T-helper 17 cell (primary cell): Measurements from ENCODE around the gene CNPY4. TPM values are rescaled to one million over a fixed set of nuclear protein-coding genes. Genes with fewer than 3 reads are reported as not detected.
A peak's percentile ranks its signal among the peaks of the same experiment; 100 is the strongest.

Source experiments
- ATAC-seq: fragments of 150-1000 bp; cut with Tn5 transposase; 2 replicates; pipeline ENCODE4 v1.10.0; 2021; ENCODE audit warnings: mild to moderate bottlenecking, moderate library complexity
- DNase-seq, 3 donors: peaks; one replicate each; pipeline versions ENCODE4 v3.0.0 to v3.0.0-alpha.2; 2020 to 2021
- H3K9me3 ChIP-seq: one replicate; pipeline ENCODE4 v1.7.0; 2013; ENCODE audit warnings: low read length, mild to moderate bottlenecking; ENCODE audit not compliant: control insufficient read depth, poor library complexity, severe bottlenecking
- H3K27ac Mint-ChIP-seq: one replicate; pipeline ENCODE4 v1.8.0; 2022; ENCODE audit warnings: mild to moderate bottlenecking, moderate library complexity, mixed read lengths
- H3K27me3 Mint-ChIP-seq: one replicate; pipeline ENCODE4 v1.8.0; 2022; ENCODE audit warnings: mixed read lengths
- H3K36me3 Mint-ChIP-seq: one replicate; pipeline ENCODE4 v1.8.0; 2022; ENCODE audit warnings: low read depth, mixed read lengths
- H3K4me1 Mint-ChIP-seq: one replicate; pipeline ENCODE4 v1.8.0; 2022; ENCODE audit warnings: mild to moderate bottlenecking, mixed read lengths
- H3K4me3 Mint-ChIP-seq: one replicate; pipeline ENCODE4 v1.8.0; 2022; ENCODE audit warnings: mild to moderate bottlenecking, moderate library complexity, mixed read lengths
- total RNA-seq, 4 donors: library from RNA in 2 of 4; stranded (reverse) in 2 of 4; gene quantifications; one replicate each; pipeline ENCODE4 v1.2.3 and lab custom pipeline; 2022 to 2026

CNPY4 gene
- total RNA-seq, result 10 to 100 TPM; 22.5 to 22.6 TPM
- 23.7 to 58.9 reads per million in 2 donors for total RNA-seq (lab: John Stamatoyannopoulos, UW)

- Mint-ChIP-seq H3K4me1 (peaks cover 29% of the 10 kb centered on the region), H3K27ac (peak within 1 kb of the TSS; percentile 99), H3K36me3 (no peaks in the 10 kb centered on the region), H3K4me3 (peak within 1 kb of the TSS; percentile 96), H3K27me3 (no peaks in the 10 kb centered on the region)
- H3K9me3 ChIP-seq, result no peaks in the 10 kb centered on the region
- ATAC-seq, result peak; percentile 78
- DNase-seq, result peak; percentile 89 to 90 (median 90)
These were observed at the start of gene CNPY4, which contains the start of gene TAF6 for GRCh38 chr7:100119072-100119969. Gene CNPY4 (plus strand): TSS chr7:100119634. CDS start chr7:100119745, 111 bp downstream. Gene TAF6 (minus strand): TSS chr7:100119358. CDS start chr7:100114209, 5,149 bp downstream.

- H3K27ac Mint-ChIP-seq, result peak overlapping the region; percentile 4
- no peak for ATAC-seq
- no peaks in the 10 kb centered on the region for H3K27me3 Mint-ChIP-seq
- DNase-seq, result no peak
- no peak overlapping the region for H3K4me3 Mint-ChIP-seq
- H3K36me3 Mint-ChIP-seq, result peaks cover 13% of the 10 kb centered on the region
- H3K9me3 ChIP-seq, result peaks cover 9% of the 10 kb centered on the region
- H3K4me1 Mint-ChIP-seq, result no peaks in the 10 kb centered on the region
These were observed 49.4 kb upstream of the CNPY4 start for GRCh38 chr7:100069991-100070390.

GRCh38 chr7:100071018-100071723 is 48.3 kb upstream of the CNPY4 start:
- Mint-ChIP-seq H3K4me1 (peaks cover 4% of the 10 kb centered on the region), H3K27ac (no peak overlapping the region), H3K36me3 (peaks cover 22% of the 10 kb centered on the region), H3K27me3 (no peaks in the 10 kb centered on the region), H3K4me3 (no peak overlapping the region)
- peaks cover 9% of the 10 kb centered on the region for H3K9me3 ChIP-seq
- ATAC-seq (no peak), DNase-seq (no peak)

- peaks cover 4% of the 10 kb centered on the region for H3K4me1 Mint-ChIP-seq
- no peak overlapping the region for H3K4me3 Mint-ChIP-seq
- H3K9me3 ChIP-seq, result peaks cover 9% of the 10 kb centered on the region
- H3K27ac Mint-ChIP-seq, result no peak overlapping the region
- no peak for ATAC-seq
- H3K27me3 Mint-ChIP-seq, result no peaks in the 10 kb centered on the region
- H3K36me3 Mint-ChIP-seq, result peaks cover 22% of the 10 kb centered on the region
- DNase-seq, result no peak
These were observed 47.0 kb upstream of the CNPY4 start for GRCh38 chr7:100072462-100072861.

GRCh38 chr7:100074841-100075240 is 44.6 kb upstream of the CNPY4 start:
- DNase-seq (no peak), ATAC-seq (no peak)
- Mint-ChIP-seq H3K36me3 (peaks cover 25% of the 10 kb centered on the region), H3K4me1 (peaks cover 8% of the 10 kb centered on the region), H3K4me3 (no peak overlapping the region), H3K27me3 (no peaks in the 10 kb centered on the region), H3K27ac (no peak overlapping the region)
- H3K9me3 ChIP-seq, result peaks cover 9% of the 10 kb centered on the region

GRCh38 chr7:100075418-100075817 is 44.0 kb upstream of the CNPY4 start:
- ATAC-seq, result no peak
- Mint-ChIP-seq H3K27ac (no peak overlapping the region), H3K4me3 (no peak overlapping the region), H3K27me3 (no peaks in the 10 kb centered on the region), H3K4me1 (peaks cover 11% of the 10 kb centered on the region), H3K36me3 (peaks cover 25% of the 10 kb centered on the region)
- no peak for DNase-seq
- peaks cover 9% of the 10 kb centered on the region for H3K9me3 ChIP-seq

GRCh38 chr7:100077205-100077604 is 42.2 kb upstream of the CNPY4 start:
- peaks cover 20% of the 10 kb centered on the region for H3K36me3 Mint-ChIP-seq
- H3K4me1 Mint-ChIP-seq, result peaks cover 21% of the 10 kb centered on the region
- no peaks in the 10 kb centered on the region for H3K27me3 Mint-ChIP-seq
- H3K4me3 Mint-ChIP-seq, result peak overlapping the region; percentile 39
- H3K9me3 ChIP-seq, result no peaks in the 10 kb centered on the region
- ATAC-seq (no peak), DNase-seq (no peak)
- no peak overlapping the region for H3K27ac Mint-ChIP-seq

GRCh38 chr7:100079024-100079560 is 40.3 kb upstream of the CNPY4 start:
- no peaks in the 10 kb centered on the region for H3K9me3 ChIP-seq
- Mint-ChIP-seq H3K36me3 (peaks cover 15% of the 10 kb centered on the region), H3K27me3 (no peaks in the 10 kb centered on the region), H3K4me1 (peaks cover 28% of the 10 kb centered on the region), H3K4me3 (peak overlapping the region; percentile 12), H3K27ac (peak overlapping the region; percentile 94)
- ATAC-seq (no peak), DNase-seq (no peak)

- peak; percentile 1 for ATAC-seq
- Mint-ChIP-seq H3K36me3 (peaks cover 7% of the 10 kb centered on the region), H3K27me3 (no peaks in the 10 kb centered on the region), H3K4me1 (peaks cover 25% of the 10 kb centered on the region), H3K27ac (peak overlapping the region; percentile 94), H3K4me3 (peak overlapping the region; percentile 96)
- peak in 1 of 3 donors; percentile 14 for DNase-seq
- H3K9me3 ChIP-seq, result no peaks in the 10 kb centered on the region
These were observed 38.4 kb upstream of the CNPY4 start for GRCh38 chr7:100080907-100081534.

GRCh38 chr7:100081535-100082102 is 37.8 kb upstream of the CNPY4 start, which contains the start of gene ZNF3:
Gene ZNF3 (minus strand): TSS chr7:100081723. CDS start chr7:100077357, 4,366 bp downstream.
- Mint-ChIP-seq H3K27me3 (no peaks in the 10 kb centered on the region), H3K4me3 (peak within 1 kb of the TSS; percentile 96), H3K27ac (peak within 1 kb of the TSS; percentile 94), H3K36me3 (peaks cover 6% of the 10 kb centered on the region), H3K4me1 (peaks cover 24% of the 10 kb centered on the region)
- ATAC-seq (peak; percentile 85), DNase-seq (peak; percentile 92 to 97 (median 94))
- no peaks in the 10 kb centered on the region for H3K9me3 ChIP-seq

- Mint-ChIP-seq H3K27me3 (no peaks in the 10 kb centered on the region), H3K27ac (peak overlapping the region; percentile 94), H3K36me3 (peaks cover 6% of the 10 kb centered on the region), H3K4me1 (peaks cover 24% of the 10 kb centered on the region), H3K4me3 (peak overlapping the region; percentile 96)
- peak; percentile 10 for ATAC-seq
- no peaks in the 10 kb centered on the region for H3K9me3 ChIP-seq
- DNase-seq, result no peak
These were observed 36.5 kb upstream of the CNPY4 start for GRCh38 chr7:100082978-100083377.

- Mint-ChIP-seq H3K4me3 (no peak overlapping the region), H3K27ac (peak overlapping the region; percentile 27), H3K36me3 (peaks cover 5% of the 10 kb centered on the region), H3K4me1 (peaks cover 27% of the 10 kb centered on the region), H3K27me3 (no peaks in the 10 kb centered on the region)
- no peak for ATAC-seq
- DNase-seq, result no peak
- H3K9me3 ChIP-seq, result no peaks in the 10 kb centered on the region
These were observed 33.9 kb upstream of the CNPY4 start for GRCh38 chr7:100085515-100085914.
